GM19395 (cell line): ENCODE results near the gene TUB.

Source experiments
- ATAC-seq: cut with Tn5 transposase; IDR thresholded peaks from one replicate; pipeline ENCODE4 v1.9.1; 2021; ENCODE audit warnings: mild to moderate bottlenecking, moderate library complexity; ENCODE audit not compliant: unreplicated experiment

Gene TUB

DNA sequence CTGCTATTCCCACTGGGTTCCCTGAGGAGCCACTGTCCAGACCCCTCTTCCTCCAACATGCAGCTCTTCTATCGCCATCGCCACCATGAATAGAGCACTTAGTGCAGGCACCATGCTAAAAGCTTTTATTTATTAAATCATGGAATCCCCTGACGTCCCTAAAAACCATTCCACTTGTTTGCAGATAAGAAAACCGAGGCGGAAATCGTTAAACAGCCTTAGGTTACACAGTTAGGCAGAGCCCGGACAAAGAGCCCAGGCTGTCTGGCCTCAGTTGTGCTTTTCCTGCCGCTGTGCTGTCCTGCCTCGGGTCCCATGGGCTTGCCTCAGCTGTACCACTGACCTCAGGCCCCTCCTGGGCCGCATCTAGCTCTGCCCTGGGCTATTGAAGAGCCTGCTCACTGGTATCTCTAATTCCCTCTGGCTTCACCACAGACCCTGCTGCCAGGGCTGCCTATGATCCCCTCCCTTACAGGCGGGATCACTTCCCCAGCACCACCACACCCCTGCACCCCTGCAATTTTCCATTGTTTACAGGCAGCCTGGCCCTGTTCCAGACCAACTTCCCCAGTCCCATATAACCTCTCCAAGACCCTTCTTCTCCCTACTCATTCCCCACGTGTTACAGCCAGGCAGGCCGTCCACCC lies 13.0 kb upstream of the TUB start:
- ATAC-seq = no peak

DNA sequence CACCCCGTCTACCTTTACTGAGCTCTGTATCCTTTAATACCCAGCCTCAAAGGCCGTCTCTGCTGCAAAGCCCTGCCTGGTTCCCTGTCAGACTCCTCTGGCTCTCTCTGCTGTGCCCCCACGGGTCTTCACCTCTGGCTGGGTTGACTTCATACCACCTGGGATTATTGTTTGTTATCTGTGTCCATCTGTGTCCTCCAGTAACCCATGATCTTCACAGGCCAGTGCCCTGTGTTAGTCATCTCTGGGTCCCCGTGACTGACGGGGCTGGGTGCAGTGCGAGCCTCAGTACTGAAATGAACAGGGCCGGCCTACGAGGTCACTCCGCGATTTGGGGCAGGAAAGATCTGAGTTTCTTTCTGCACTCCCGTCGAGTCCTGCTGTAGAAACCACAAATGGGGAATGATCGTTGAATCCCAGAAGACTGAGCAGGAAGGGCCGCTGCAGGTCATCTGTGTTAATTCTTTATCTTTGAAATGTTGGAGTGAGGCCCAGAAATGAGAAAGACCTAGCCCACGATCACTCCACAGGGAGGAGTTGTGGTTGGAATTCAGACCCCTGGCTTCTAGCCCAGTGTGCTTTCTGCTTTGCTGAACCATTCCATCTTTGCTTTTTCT lies 12.3 kb upstream of the TUB start:
- no peak for ATAC-seq

DNA sequence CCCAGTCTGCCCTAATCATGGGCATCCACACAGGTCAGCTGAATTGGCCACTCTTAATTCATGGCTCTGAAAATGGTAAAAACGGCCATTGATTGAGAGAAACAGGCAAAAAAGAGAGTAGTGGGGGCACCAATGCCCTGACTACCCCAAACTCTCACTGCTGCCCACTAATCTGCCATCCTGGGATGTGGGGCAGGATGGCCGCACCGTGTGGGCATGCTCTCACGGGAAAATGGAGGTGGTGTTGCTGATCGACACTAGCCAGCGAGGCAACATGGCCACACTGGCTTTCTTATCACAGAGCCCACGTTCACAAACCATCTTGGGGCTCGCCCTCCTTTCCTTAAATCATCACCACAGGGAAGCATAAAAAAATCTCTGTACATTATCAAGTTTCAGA lies 11.2 kb upstream of the TUB start:
- ATAC-seq = no peak

DNA sequence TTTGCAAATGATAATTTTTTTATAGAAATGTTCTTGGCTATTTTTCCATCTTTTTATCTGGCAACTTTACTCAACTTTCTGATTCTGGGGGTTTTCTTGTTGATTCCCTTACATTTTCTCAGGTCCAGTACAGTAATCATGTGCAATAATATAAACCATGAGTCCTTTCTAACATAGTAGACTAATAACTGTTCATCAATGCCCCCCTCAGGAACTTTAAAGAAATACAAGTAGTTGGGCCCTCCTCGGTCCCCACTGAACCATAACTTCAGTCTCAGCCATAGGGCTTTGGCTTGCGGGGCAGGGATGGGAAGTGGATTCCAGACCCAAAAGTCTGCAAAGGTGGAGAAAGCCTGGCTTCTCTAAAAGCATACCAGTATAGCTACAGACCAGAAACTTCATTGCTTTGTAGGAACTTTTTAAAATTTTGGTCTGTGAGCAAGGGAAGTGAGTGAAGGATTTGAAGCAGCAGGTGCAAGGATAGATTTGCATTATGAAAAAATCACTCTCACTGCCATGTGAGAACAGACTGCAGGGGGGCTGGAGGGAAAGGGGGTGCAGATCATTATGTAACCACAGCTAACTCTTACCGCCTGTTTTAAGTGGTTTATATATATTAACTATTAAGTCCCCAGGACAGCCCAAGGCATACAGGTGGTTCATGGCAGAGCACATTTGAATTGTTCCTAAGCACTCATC lies 10.4 kb upstream of the TUB start:
- peak; percentile 77 for ATAC-seq

DNA sequence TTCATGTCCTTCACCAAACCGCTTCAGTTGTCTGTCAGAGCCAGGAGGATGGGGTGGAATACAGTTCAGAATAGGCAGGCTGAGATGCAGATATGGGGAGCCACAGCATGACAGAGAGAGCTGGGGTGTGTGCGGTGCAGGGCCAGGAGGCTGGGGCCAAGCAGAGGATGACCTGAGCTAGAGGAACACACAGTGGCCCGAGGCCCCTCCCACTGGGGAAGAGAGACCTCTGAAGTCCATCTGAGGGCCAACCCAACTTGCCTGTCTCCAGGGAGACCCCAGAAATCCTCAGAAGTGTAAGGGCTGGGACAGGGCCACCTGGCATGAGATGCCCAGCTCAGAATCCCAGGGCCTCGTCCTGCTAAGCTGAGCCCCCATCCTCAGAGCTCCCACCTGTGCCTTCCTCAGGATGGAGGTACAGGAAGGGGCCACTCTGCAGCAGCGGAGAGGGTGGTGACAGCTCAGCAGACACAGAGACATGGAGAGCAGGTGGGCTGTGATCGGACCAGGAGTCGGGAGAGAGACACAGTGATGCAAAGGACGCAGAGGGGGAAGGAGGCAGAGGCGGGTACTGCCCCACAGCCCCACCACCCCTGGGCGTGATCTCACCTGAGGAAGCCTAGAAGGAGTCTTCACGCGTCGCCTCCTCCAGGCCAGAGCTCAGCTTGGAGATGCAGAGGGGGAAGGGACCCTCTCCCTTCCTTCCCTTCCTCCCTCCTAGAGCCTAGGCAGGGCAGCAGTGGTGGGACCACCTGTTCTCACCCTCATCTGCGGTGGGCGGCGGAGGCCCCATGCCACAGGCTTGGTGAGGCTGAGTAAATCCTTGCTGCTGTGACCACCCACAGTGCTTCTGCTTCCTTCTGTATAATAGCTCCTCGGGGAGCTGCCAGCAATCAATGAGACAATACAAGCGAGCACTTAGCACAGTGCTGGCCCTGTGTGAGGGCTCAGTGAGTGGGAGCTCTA lies 9.1 kb upstream of the TUB start:
- no peak for ATAC-seq

DNA sequence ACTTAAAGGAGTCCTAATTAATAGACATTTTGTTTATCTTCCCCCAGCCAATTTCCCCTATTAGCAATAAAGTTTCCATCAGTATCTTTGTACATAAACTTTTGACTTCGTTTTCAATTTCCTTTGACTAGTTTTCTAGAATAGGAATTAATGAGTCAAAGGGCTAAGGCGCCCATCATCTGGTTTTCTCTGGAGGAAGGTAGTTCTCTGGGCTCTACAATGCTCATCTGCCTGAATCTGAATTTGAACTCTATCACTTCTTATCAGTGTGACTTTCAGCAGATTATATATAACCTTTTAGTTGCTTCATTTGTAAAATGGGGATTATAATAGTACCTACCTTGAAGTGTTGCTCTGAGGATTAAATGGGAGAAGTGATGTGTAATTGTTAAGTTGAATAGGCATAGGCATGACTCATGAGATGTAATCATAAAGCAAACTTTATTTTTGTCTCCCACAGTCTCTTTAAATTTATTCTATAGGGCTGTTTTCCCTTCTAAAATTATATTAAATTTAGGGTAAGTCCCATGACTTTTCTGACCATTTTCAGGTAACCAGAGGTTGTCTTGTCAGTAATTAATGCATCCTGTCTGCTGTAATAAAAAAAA lies 5.8 kb upstream of the TUB start:
- no peak for ATAC-seq

DNA sequence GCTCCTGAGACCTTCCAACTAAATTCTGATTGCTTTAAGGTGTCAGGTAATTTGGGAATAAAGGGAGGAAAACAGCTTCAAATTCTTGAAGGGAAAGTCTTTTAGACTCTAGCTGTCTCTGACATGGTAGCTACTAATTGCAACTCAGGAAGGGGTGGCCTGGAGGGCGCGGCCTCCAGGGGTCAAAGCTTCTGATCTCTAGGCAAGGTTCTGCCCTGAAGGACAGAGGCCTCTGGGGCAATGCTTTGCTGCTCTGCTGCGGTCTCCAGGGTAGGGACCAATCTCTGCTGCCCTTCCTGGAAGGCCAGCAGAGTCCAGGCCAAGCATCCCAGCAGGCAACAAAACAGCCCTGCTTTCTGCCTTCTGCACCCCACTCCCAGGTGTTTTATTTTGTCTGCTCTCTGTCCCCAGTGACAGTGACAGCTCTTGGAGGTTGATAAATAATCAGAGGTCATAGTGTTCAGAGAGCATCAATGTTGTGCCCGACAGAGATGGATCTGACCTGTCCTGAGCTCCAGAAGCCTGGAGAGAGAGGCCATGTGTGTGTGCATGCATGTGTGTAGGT lies 1.8 kb upstream of the TUB start:
- no peak for ATAC-seq

DNA sequence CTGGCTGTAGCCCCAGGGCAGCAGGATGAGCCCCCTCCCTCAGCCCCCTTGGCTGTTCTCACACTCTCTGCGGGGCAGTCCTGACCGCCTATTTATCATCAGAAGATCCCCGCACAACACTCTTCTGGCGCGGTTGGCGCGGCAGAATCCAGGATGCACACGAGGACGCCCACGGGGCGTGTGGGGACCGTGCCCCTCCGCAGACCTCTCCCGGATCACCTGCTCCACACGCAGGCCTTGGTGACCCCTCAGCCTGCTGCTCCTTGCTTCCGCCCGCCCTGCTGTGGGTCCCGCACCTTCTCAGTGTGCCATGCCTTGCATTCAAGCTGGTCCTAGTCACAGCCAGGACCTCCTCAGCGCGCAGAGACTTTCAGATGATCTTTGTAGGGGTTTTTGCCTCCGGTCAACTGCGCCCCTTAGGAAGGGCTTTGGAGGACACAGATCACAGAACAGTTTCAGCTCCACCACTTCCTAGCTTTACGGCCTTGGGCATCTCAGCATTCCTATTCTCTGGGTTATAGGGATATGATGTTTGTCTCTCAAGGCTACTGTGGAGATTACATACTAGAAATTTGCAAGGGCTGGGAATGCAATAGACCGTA lies 841 bp upstream of the TUB start:
- ATAC-seq = no peak

DNA sequence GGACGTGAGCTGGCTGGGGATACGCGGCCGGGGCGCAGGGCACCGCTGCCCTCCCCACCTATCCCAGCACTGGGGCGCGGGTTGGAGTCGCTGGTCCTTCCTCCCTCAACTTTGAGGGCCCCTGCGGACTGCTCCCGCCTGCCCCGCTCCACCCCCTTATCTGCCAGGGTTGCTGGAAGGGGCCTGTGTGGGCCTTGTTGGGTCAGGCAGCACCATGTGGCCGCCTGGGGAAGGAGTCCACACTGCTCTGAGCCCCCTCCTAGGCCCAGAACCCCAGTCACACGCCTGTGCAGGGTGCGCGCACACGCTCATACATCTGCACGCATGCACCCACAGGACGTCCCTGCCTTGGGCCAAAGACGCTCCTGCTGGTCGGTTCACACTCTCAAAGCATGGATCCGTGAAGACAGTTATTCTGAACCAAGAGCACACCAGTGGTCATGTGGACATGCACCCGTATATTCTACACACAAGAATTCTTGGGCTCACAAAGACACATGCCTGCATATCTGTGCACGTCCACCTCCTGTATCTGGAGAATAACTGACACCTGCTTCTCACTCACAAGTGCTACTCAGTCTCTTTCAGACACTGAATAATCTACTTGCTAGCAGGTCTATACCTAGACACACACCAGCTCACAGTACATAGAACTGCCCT lies 710 bp downstream of the TUB start:
- no peak for ATAC-seq

DNA sequence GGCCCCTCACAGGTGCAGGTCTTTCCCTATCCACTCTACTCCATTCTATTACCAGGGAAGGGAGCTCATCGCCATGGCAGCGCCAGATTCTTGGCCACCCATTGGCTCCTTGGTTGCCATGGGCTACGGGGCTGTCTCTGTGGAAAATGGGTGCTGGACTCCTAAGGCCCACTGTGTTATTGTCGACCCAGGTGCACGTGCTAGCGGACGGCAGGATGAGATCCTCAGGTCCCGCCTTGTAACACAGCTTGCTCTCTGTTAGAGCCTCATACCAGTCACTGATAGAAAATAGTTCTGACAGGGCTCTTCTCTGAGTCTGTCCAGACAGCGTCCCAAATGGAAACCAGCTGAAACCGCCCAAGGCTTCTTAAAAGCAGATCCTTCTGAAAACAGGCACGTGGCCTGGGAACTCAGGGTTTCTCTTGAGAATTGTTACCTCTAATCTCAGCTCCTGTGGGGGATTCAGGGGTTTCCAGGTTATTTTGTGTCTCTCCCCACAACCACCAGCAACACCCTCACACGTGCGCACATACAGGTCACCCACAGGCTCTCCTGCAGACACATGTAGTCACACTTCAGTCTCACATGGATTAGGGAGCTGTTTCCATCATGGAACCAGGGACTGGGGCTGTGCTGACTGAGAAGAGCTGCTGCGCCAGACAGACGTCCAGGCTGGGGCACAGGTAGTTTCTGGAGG lies 1.5 kb downstream of the TUB start:
- no peak for ATAC-seq

DNA sequence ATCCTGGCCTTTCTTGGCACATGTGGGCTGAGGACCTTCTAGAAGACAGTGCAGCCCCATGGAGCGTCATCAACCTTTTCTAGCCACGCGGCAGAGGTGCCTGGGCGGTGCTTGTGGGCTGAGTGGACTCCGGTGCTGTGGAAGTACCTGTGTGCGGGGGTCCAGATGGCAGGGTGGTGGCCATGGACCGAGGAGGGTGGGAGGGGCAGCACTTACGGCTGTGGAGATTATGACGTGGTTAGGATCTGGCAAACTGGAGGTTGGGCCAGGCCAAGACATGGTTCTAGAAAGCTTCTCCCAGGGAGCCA lies 2.0 kb downstream of the TUB start:
- no peak for ATAC-seq

DNA sequence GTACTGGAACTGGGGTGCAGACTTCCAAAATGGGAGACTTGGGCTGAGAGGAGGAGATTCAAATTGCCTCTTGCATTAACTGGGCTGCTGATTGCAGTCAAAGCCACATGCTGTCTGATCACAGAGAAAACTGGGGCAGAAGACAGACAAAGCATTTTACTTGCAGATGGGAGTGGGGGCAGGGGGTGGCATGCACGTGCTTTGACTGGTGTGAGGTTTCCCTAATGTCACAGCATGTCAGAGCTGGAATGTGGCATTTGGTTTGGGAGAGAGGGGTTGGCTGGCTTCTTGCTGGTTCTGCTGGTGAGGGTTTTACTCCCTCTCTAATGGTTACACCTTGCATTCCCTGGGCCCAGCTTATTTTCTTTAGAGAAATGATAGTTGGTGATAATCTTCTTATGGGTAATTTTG lies 2.9 kb downstream of the TUB start:
- no peak for ATAC-seq

DNA sequence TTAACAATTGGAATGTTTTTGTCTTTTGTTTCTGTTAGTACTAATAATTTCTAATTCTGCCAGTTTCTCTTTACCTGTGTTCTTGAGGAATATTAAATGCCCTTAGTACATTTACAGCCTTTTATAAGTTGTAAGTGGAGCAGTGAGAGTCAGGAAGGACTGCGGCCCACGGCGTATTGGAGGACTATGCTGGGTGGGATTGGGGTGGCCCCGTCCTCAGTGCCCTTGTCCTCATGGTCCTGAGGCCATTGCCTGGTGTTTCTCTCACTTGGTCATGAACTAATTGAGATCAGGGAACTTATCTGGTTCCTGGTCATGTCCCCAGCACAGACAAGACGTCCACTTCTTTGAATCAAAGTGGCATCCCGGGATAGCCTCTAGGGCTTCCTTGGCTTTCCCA lies 3.3 kb downstream of the TUB start:
- no peak for ATAC-seq

DNA sequence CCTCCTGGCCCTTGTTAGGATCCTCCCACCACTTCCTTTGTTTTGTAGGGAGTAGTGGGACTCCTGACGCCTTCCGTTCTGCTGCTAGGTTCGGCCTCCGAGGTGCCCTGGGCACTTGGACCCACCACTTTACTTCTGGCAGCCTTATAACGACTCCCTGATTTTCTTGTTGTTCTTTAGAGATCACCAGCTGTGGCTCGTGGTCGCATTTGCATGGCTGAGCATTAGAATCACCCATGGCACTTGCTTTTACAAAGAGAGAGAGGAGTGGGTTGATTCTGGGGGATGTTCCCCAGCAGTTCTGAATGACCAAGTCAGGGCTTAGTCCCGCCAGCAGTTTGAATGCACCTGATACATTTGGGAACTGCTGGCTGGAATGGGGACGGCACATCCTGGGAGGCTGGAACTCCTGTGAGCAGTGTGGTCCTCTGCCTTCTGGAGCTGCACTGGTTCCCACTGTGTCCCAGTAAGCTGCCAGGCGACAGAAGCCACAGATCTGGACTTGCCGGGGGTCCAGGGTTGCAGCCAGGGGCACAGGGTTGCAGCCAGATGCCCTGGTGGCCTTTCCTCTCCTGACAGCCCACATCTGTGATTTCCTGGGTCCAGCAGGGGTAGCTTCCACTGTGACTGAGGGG lies 4.1 kb downstream of the TUB start:
- ATAC-seq = no peak

DNA sequence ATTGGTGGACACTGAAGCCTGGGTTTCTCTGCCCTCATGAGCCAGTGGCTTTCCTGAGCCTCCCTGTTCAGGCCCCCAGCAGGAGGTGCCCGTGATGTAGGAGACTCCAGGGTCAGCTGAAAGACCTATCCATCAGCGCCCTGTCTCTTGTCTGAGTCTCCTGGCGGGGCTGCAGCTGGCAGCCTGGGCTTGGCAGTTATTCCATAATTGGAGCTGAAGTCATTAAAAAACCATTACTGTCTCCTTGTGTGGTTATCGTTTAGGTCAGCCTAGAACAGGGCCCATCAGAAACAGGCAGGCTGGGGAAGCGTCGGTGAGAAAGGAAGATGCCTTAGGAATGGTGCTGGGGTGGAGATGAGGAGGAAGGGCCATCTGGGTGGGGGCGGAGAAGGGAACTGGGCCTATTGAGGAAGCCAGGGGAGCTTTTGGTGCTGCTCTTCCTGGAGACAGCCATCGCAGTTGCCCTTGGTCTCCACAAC lies 5.0 kb downstream of the TUB start:
- no peak for ATAC-seq

DNA sequence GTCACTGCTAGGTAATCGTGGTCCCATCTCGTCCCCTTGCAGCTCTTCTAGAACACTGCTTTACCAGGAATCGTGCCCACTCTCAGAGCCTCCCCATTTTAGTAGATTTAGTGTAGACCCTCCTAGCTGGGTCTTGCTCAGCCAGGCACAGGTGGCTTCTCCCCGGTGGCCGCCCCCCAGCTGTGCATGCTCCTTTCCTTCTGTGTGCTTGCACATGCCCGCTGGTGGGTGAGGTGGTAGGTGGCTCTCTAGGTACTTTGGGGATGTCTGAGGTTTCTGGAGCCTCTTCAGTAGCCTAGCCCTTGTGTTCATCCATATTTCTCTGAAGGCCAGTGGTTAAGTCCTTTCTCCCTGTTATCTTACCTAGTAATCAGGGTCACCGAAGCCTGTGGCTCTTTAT lies 5.6 kb downstream of the TUB start:
- no peak for ATAC-seq

DNA sequence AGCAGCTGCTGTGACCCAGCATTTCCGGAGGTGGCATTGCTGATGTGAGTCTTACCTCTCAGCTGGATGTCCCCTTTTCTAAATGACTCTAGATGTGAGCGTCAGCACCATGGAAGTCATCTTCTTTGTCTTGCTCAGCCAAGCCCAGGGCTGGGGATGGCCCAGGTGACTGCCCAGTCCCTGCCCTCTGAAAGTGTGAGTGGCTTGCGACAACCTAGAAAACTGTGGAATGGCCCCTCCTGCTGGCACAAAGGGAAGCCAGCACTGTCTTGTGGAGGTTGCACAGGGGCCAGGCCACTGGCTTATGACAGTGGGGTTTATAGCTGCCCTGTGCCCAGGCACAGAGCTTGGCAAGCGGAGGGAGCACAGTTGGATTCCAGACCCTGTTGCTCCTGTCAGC lies 6.2 kb downstream of the TUB start:
- no peak for ATAC-seq

DNA sequence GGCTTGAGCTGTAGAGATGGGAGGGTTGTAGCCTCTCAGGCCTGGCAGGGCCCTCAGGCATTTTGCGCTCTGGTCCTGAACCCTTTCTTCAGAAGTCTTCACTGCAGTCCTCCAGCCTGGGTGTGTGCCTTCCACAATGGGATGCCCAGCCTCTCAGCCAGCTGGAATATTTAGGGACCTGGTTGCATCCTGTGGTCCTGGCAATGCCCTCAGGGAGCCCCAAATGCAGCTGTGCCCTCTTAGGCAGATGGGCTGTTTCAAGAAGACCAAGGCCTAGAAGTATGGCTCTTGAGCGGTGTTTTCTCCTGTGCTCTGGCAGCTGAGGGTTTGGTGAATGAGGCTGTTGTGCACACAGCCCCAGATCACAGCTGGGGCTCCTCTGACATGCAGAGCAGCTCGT lies 6.7 kb downstream of the TUB start:
- no peak for ATAC-seq
